ENCODE results near the gene FUCA2. TPM values are rescaled to one million over a fixed set of nuclear protein-coding genes. Genes with fewer than 3 reads are reported as not detected.

The FUCA2 gene
- total and polyA plus RNA-seq, 7 donors: 14.9 to 51.4 (median 22.7) TPM

- Histone ChIP-seq H3K27ac (no peak overlapping the region), H3K36me3 (no peaks in the 10 kb centered on the region), H3K27me3 (no peaks in the 10 kb centered on the region), H3K4me3 (no peak overlapping the region), H3K9me3 (no peaks in the 10 kb centered on the region), H3K4me1 (no peaks in the 10 kb centered on the region)
- intact Hi-C loops (cut with DNase I): no loop called here
- WGBS, 2 donors: 24 to 52% methylated on average over 3 of the region's 3 CpGs
- DNase-seq: no peak
- no peak for TF ChIP-seq POLR2AphosphoS5 (IDR thresholded peaks at IDR 0.05)
- TF ChIP-seq, protein P1, sequence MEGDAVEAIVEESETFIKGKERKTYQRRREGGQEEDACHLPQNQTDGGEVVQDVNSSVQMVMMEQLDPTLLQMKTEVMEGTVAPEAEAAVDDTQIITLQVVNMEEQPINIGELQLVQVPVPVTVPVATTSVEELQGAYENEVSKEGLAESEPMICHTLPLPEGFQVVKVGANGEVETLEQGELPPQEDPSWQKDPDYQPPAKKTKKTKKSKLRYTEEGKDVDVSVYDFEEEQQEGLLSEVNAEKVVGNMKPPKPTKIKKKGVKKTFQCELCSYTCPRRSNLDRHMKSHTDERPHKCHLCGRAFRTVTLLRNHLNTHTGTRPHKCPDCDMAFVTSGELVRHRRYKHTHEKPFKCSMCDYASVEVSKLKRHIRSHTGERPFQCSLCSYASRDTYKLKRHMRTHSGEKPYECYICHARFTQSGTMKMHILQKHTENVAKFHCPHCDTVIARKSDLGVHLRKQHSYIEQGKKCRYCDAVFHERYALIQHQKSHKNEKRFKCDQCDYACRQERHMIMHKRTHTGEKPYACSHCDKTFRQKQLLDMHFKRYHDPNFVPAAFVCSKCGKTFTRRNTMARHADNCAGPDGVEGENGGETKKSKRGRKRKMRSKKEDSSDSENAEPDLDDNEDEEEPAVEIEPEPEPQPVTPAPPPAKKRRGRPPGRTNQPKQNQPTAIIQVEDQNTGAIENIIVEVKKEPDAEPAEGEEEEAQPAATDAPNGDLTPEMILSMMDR (IDR thresholded peaks at IDR 0.05): no peak
- no peak for TF ChIP-seq EP300 (IDR thresholded peaks at IDR 0.05)
- TF ChIP-seq POLR2A (IDR thresholded peaks at IDR 0.05): no peak
Observed at GRCh38 chr6:143555582-143555981, 44.1 kb upstream of the FUCA2 start.

GRCh38 chr6:143555071-143555492, 43.6 kb upstream of the FUCA2 start:
- no peak overlapping the region for H3K27ac ChIP-seq
- no peaks in the 10 kb centered on the region for H3K36me3 ChIP-seq
- H3K4me3 ChIP-seq: no peak overlapping the region
- DNase-seq: no peak
- TF ChIP-seq, protein P1 (IDR thresholded peaks at IDR 0.05): no peak
- no peak for TF ChIP-seq POLR2A (IDR thresholded peaks at IDR 0.05)
- no peak for TF ChIP-seq EP300 (IDR thresholded peaks at IDR 0.05)
- TF ChIP-seq POLR2AphosphoS5 (IDR thresholded peaks at IDR 0.05): no peak
- intact Hi-C loops (cut with DNase I): no loop called here
- 12 to 20% methylated on average over 4 of the region's 4 CpGs for WGBS, 2 donors
- no peaks in the 10 kb centered on the region for H3K4me1 ChIP-seq
- no peaks in the 10 kb centered on the region for H3K27me3 ChIP-seq
- no peaks in the 10 kb centered on the region for H3K9me3 ChIP-seq

GRCh38 chr6:143553337-143553736, 41.8 kb upstream of the FUCA2 start:
- H3K27me3 ChIP-seq: no peaks in the 10 kb centered on the region
- WGBS, 2 donors: 78 to 81% methylated on average over 2 of the region's 2 CpGs
- H3K4me3 ChIP-seq: no peak overlapping the region
- no peaks in the 10 kb centered on the region for H3K4me1 ChIP-seq
- H3K9me3 ChIP-seq: no peaks in the 10 kb centered on the region
- H3K36me3 ChIP-seq: no peaks in the 10 kb centered on the region
- TF ChIP-seq POLR2A (IDR thresholded peaks at IDR 0.05): no peak
- TF ChIP-seq, protein P1 (IDR thresholded peaks at IDR 0.05): no peak
- no peak for TF ChIP-seq POLR2AphosphoS5 (IDR thresholded peaks at IDR 0.05)
- no peak for TF ChIP-seq EP300 (IDR thresholded peaks at IDR 0.05)
- no peak overlapping the region for H3K27ac ChIP-seq
- DNase-seq: no peak
- intact Hi-C loops (cut with DNase I): no loop called here

DNA sequence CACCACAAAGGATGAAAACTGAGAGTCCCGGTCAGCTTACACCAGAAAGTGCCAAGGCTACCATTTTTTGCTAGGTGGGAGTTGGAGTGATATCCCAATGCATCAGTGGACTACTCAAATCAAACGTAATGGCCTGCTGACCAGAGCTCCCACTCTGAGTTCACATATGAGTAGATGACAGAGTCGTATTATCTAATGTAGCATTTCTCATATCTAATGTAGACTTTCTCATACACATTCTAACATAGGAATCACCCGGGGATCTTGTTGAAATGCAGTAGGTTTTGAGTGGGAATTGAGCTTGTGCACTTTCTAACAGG, 38.4 kb upstream of the FUCA2 start:
- Histone ChIP-seq H3K27ac (no peak overlapping the region), H3K27me3 (no peaks in the 10 kb centered on the region), H3K4me1 (no peaks in the 10 kb centered on the region), H3K36me3 (no peaks in the 10 kb centered on the region), H3K9me3 (no peaks in the 10 kb centered on the region), H3K4me3 (no peak overlapping the region)
- no peak for DNase-seq
- intact Hi-C loops (cut with DNase I): no loop called here
- 82 to 89% methylated on average over 4 of the region's 4 CpGs for WGBS, 2 donors
- TF ChIP-seq, protein P1 (IDR thresholded peaks at IDR 0.05): no peak
- TF ChIP-seq POLR2AphosphoS5 (IDR thresholded peaks at IDR 0.05): no peak
- TF ChIP-seq POLR2A (IDR thresholded peaks at IDR 0.05): no peak
- TF ChIP-seq EP300 (IDR thresholded peaks at IDR 0.05): no peak

GRCh38 chr6:143549221-143549948, 37.9 kb upstream of the FUCA2 start:
- intact Hi-C loops (cut with DNase I): no loop called here

More at GRCh38 chr6:143549221-143549948, 37.9 kb upstream of the FUCA2 start:
- Histone ChIP-seq H3K4me3 (no peak overlapping the region), H3K36me3 (no peaks in the 10 kb centered on the region), H3K27ac (no peak overlapping the region), H3K9me3 (no peaks in the 10 kb centered on the region), H3K4me1 (no peaks in the 10 kb centered on the region), H3K27me3 (no peaks in the 10 kb centered on the region)
- TF ChIP-seq, protein P1 (IDR thresholded peaks at IDR 0.05): no peak
- no peak for TF ChIP-seq EP300 (IDR thresholded peaks at IDR 0.05)
- no peak for DNase-seq
- 65 to 75% methylated on average over 7 of the region's 7 CpGs for WGBS, 2 donors
